Thymus (tissue), 11 donors: ENCODE measurements around the gene LPAR6. TPM values are rescaled to one million over a fixed set of nuclear protein-coding genes. Genes with fewer than 3 reads are reported as not detected.
"Not testable (repeated sequence)": the region's sequence is repeated elsewhere in the genome, so short reads cannot be mapped to it uniquely, and the experiment has no call there.

Experiments
- DNase-seq, 9 donors: peaks; one replicate each; pipeline ENCODE4 v3.0.0-alpha.2; 2013; ENCODE audit warnings: low spot score in 9 of 9, low read depth in 6 of 9, missing footprints in 1 of 9
- H3K27ac ChIP-seq, 2 donors: one replicate each; pipeline ENCODE4 v1.5.1; 2013; ENCODE audit warnings: control low read depth in 1 of 2, low read depth in 1 of 2, low read length in 1 of 2, mild to moderate bottlenecking in 1 of 2, moderate library complexity in 1 of 2
- H3K27me3 ChIP-seq, 2 donors: one replicate each; pipeline ENCODE4 v1.5.1; 2013; ENCODE audit warnings: low read length in 1 of 2; ENCODE audit not compliant: control insufficient read depth in 2 of 2, insufficient read depth in 1 of 2
- H3K36me3 ChIP-seq, 2 donors: one replicate each; pipeline ENCODE4 v1.5.1; 2013; ENCODE audit warnings: low read length in 1 of 2, mild to moderate bottlenecking in 1 of 2, moderate library complexity in 1 of 2; ENCODE audit not compliant: control insufficient read depth in 2 of 2, insufficient read depth in 2 of 2
- H3K4me1 ChIP-seq, 2 donors: one replicate each; pipeline ENCODE4 v1.5.1; 2013; ENCODE audit warnings: low read length in 2 of 2; ENCODE audit not compliant: control insufficient read depth in 2 of 2, insufficient read depth in 2 of 2
- H3K4me3 ChIP-seq, 2 donors: one replicate each; pipeline ENCODE4 v1.5.1; 2013; ENCODE audit warnings: low read length in 2 of 2, control low read depth in 1 of 2, mild to moderate bottlenecking in 1 of 2
- H3K9me3 ChIP-seq, 2 donors: one replicate each; pipeline ENCODE4 v1.5.1; 2013; ENCODE audit warnings: low read length in 1 of 2, mild to moderate bottlenecking in 1 of 2; ENCODE audit not compliant: control insufficient read depth in 2 of 2, insufficient read depth in 1 of 2
- WGBS: extraction: QIAGEN DNeasy Blood & Tissue Kit; methylation state at CpG from one replicate; pipeline ENCODE4 v1.1.7; 2013; 5-methylcytosine and 5-hydroxymethylcytosine counted together
- polyA plus RNA-seq: library from polyadenylated mRNA; stranded (reverse); fragments of 200-250 nt; gene quantifications from one replicate; pipeline ENCODE4 v1.2.3, GENCODE V29; 2013
- total RNA-seq: library from RNA; stranded (reverse); fragments of 120-200 nt; gene quantifications from one replicate; pipeline ENCODE4 v1.2.4, GENCODE V29; 2013
- donor health status: healthy.

Gene LPAR6
- total and polyA plus RNA-seq, 2 donors: 73.8 to 157 TPM

DNA sequence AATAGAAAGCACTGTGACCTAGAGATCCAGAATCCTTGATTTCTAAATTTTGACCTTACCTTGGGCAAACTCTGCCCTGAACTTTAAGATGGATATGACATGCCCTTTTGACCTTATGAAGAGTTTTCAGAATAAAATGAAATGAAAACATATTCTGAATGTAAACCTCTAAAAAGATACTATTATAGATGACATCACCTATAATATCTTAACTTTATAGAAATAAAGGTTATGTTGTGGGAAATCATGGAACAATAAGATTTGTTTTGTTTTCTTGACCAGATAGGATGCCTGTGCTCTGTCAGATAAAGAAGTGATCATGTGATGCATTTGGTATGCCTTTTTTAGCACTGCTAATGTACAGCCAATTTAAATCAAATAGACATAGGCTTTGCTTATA, 13.1 kb upstream of the LPAR6 start:
- no peak for DNase-seq
- Histone ChIP-seq H3K4me1 (peaks cover 0 to 3% of the 10 kb centered on the region in 2 donors), H3K27me3 (no peaks in the 10 kb centered on the region), H3K27ac (no peak overlapping the region), H3K36me3 (no peaks in the 10 kb centered on the region), H3K9me3 (no peaks in the 10 kb centered on the region), H3K4me3 (no peak overlapping the region)

DNA sequence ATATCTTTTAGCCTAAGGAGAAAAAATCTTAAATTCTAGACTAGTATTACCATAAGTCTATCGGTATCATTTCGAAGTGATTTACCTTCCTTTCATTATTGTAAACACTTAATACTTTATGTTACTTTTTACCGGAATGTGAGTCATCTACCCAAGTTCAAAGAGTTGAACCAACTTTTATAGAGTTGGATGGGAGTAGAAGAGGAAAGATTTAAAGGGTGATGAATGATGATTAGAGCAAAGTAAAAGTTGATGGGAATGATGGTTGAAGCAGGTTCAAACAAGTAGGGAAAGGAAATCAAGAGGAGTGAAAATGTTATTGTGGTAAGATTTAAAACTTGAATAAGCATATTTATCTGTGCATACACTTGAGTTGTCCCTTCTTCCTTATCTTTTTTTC, 11.3 kb upstream of the LPAR6 start:
- WGBS: 99% methylated on average over 3 of the region's 3 CpGs
- peaks cover 0 to 2% of the 10 kb centered on the region in 2 donors for H3K4me1 ChIP-seq
- DNase-seq: no peak
- H3K4me3 ChIP-seq: no peak overlapping the region
- no peaks in the 10 kb centered on the region for H3K27me3 ChIP-seq
- H3K9me3 ChIP-seq: no peaks in the 10 kb centered on the region
- no peaks in the 10 kb centered on the region for H3K36me3 ChIP-seq
- no peak overlapping the region for H3K27ac ChIP-seq

DNA sequence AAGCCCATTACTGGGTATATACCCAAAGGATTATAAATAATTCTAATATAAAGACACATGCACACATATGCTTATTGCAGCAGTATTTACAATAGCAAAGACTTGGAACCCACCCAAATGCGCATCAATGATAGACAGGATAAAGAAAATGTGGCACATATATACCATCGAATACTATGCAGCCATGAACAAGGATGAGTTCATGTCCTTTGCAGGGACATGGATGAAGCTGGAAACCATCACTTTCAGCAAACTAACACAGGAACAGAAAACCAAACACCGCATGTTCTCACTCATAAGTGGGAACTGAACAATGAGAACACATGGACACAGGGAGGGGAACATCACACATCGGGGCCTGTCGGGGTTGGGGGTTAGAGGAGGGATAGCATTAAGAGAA, 9.1 kb upstream of the LPAR6 start:
- H3K4me1 ChIP-seq, H3K4me3 ChIP-seq, H3K27ac ChIP-seq, H3K36me3 ChIP-seq, H3K9me3 ChIP-seq, DNase-seq, H3K27me3 ChIP-seq: not testable (repeated sequence)
- WGBS: 96% methylated on average over 5 of the region's 5 CpGs

- Histone ChIP-seq H3K9me3 (peaks cover 0 to 4% of the 10 kb centered on the region in 2 donors), H3K36me3 (peaks cover 8 to 15% of the 10 kb centered on the region in 2 donors), H3K27ac (no peak overlapping the region), H3K27me3 (no peaks in the 10 kb centered on the region), H3K4me1 (peaks cover 0 to 3% of the 10 kb centered on the region in 2 donors), H3K4me3 (no peak overlapping the region)
- 98% methylated on average over 2 of the region's 2 CpGs for WGBS
- DNase-seq: no peak
These were observed 2.6 kb upstream of the LPAR6 start for GRCh38 chr13:48415516-48415915.

GRCh38 chr13:48414501-48414900, 1.6 kb upstream of the LPAR6 start:
- H3K36me3 ChIP-seq: peaks cover 8 to 15% of the 10 kb centered on the region in 2 donors
- no peak overlapping the region for H3K4me3 ChIP-seq

GRCh38 chr13:48411841-48412531, 927 bp downstream of the LPAR6 start:
- 18% methylated on average over 13 of the region's 13 CpGs for WGBS
- H3K4me3 ChIP-seq: peak overlapping the region; percentile 37 to 49
- H3K27ac ChIP-seq: peak overlapping the region; percentile 82 to 83
- peaks cover 6 to 11% of the 10 kb centered on the region in 2 donors for H3K36me3 ChIP-seq
- peaks cover 0 to 3% of the 10 kb centered on the region in 2 donors for H3K4me1 ChIP-seq
- DNase-seq: peak in 4 of 9 donors; percentile 16 to 77 (median 40)
- H3K27me3 ChIP-seq: no peaks in the 10 kb centered on the region
- peaks cover 0 to 4% of the 10 kb centered on the region in 2 donors for H3K9me3 ChIP-seq

More at GRCh38 chr13:48414501-48414900, 1.6 kb upstream of the LPAR6 start:
- no peaks in the 10 kb centered on the region for H3K27me3 ChIP-seq
- peaks cover 0 to 3% of the 10 kb centered on the region in 2 donors for H3K4me1 ChIP-seq
- no peak for DNase-seq
- H3K9me3 ChIP-seq: peaks cover 0 to 4% of the 10 kb centered on the region in 2 donors
- H3K27ac ChIP-seq: no peak overlapping the region

- H3K4me3 ChIP-seq: peak overlapping the region; percentile 37 to 49
- peak overlapping the region; percentile 36 to 82 for H3K27ac ChIP-seq
- H3K36me3 ChIP-seq: peaks cover 0 to 4% of the 10 kb centered on the region in 2 donors
- peaks cover 0 to 3% of the 10 kb centered on the region in 2 donors for H3K4me1 ChIP-seq
- no peaks in the 10 kb centered on the region for H3K27me3 ChIP-seq
- peak in 1 of 9 donors; percentile 34 for DNase-seq
- 29% methylated on average over 1 of the region's 1 CpG for WGBS
- H3K9me3 ChIP-seq: peaks cover 0 to under 1% of the 10 kb centered on the region in 2 donors
These were observed 1.6 kb downstream of the LPAR6 start for GRCh38 chr13:48411147-48411794.

- Histone ChIP-seq H3K36me3 (no peaks in the 10 kb centered on the region), H3K4me3 (peak overlapping the region; percentile 9 to 12), H3K9me3 (no peaks in the 10 kb centered on the region), H3K27ac (no peak overlapping the region), H3K4me1 (peaks cover 0 to 3% of the 10 kb centered on the region in 2 donors), H3K27me3 (no peaks in the 10 kb centered on the region)
- 48% methylated on average over 5 of the region's 5 CpGs for WGBS
- DNase-seq: peak in 1 of 9 donors; percentile 34
These were observed 2.7 kb downstream of the LPAR6 start for GRCh38 chr13:48410199-48410598.

GRCh38 chr13:48405875-48406274, 7.0 kb downstream of the LPAR6 start:
- no peak overlapping the region for H3K4me3 ChIP-seq

More at GRCh38 chr13:48405875-48406274, 7.0 kb downstream of the LPAR6 start:
- H3K27me3 ChIP-seq: no peaks in the 10 kb centered on the region
- no peak overlapping the region for H3K27ac ChIP-seq
- H3K4me1 ChIP-seq: peaks cover 9% of the 10 kb centered on the region in 2 donors
- DNase-seq: no peak
- H3K36me3 ChIP-seq: no peaks in the 10 kb centered on the region
- H3K9me3 ChIP-seq: no peaks in the 10 kb centered on the region
